OCI-LY3 (cell line): ENCODE measurements around the gene SLC35E3.

ENCODE experiments used
- EZH2phosphoT487 ChIP-seq: fragments of 200-600 bp; shearing (Covaris generic); IDR thresholded peaks from 2 replicates; pipeline ENCODE4 v1.6.1; 2018; ENCODE audit warnings: antibody characterized with exemption, mixed run types, low read depth
- TF ChIP-seq, protein P1 (sequence below): fragments of 200-600, 300-600 bp; sonication (generic); IDR thresholded peaks from 2 replicates; pipeline ENCODE4 v1.5.1; 2014; ENCODE audit warnings: antibody characterized with exemption, low read length, low read depth

DNA sequence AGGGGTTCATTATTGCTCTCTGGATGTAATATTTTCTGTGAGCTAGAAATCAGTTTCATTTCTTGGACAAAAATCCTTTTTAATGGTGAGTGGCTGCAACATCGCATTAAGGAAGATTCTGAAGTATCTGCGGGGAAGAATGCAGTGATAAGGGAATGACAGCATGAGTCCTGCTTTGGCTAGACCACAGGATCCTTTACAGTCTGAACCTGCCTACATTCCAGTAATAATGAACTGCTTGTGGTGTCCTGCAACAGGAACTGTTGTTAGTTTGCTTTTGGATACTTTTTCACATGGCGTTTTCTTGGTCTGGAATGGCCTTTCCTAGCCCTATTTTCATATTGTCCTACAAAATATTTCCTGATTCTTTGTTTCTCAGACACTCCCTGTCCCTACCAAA lies 77.7 kb downstream of the SLC35E3 start:
- TF ChIP-seq, protein P1, sequence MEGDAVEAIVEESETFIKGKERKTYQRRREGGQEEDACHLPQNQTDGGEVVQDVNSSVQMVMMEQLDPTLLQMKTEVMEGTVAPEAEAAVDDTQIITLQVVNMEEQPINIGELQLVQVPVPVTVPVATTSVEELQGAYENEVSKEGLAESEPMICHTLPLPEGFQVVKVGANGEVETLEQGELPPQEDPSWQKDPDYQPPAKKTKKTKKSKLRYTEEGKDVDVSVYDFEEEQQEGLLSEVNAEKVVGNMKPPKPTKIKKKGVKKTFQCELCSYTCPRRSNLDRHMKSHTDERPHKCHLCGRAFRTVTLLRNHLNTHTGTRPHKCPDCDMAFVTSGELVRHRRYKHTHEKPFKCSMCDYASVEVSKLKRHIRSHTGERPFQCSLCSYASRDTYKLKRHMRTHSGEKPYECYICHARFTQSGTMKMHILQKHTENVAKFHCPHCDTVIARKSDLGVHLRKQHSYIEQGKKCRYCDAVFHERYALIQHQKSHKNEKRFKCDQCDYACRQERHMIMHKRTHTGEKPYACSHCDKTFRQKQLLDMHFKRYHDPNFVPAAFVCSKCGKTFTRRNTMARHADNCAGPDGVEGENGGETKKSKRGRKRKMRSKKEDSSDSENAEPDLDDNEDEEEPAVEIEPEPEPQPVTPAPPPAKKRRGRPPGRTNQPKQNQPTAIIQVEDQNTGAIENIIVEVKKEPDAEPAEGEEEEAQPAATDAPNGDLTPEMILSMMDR, result no peak
- no peak for TF ChIP-seq EZH2phosphoT487
